Measurements from ENCODE around the gene FAM184B.
"Not testable (repeated sequence)": the region's sequence is repeated elsewhere in the genome, so short reads cannot be mapped to it uniquely, and the experiment has no call there.

FAM184B gene

DNA sequence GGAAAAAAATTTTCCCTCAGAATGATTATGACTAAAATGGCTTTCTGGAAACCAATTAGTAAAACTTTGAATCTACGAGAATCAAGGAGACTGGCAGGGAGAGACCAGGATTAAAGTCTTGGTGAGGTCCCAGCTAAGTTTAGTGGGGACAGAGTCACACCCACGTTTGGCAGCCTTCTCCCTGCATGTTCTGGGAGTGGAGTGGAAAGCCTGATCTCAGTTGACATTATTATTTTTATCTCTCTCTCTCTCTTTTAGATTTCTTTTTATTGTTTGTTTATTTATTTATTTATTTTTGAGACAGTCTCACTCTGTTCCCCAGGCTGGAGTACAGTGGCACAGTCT is 99.2 kb downstream of the FAM184B start:
- no peak for DNase-seq (ENCODE audit: low read depth in 2 of 2)

- DNase-seq (ENCODE audit: low read depth in 2 of 2), result no peak
These were observed 99.9 kb downstream of the FAM184B start for GRCh38 chr4:17681281-17682221.

DNA sequence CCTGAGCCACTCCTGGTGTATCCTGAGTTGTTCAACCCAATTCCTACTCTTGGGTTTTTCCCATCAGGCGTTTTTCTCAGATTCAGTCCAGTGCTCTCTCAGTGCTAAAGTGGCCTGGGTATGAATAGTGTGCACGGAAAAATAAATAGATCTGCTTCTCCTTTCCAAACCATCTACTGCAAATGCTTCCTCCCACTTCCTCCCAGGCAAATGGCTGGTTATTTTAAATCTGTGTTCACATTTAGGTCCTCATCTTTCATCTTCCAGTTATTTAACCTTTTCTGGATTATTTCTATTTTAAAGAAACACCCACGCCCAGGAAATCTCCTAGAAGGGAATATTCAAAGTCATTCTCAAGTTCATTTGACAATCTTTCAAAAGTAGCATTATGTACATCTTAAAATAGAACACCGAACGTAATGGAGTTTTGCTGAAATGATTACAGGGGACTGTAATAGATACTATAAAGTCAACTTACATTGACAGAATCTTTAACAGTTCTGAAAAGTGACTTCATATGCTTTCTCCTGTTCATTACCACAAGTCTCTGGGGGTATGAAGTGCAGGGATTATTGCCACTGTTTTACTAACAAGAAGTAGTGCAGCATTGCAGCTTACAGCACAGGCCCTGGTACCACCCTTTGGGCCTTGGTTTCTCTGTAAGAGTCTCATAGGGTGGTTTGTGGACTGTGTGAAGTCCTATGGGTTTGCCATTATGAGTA is 100.7 kb downstream of the FAM184B start:
- DNase-seq (ENCODE audit: low read depth in 2 of 2), result no peak

- DNase-seq (ENCODE audit: low read depth in 2 of 2), result no peak
These were observed 111.0 kb downstream of the FAM184B start for GRCh38 chr4:17670423-17670822.

DNA sequence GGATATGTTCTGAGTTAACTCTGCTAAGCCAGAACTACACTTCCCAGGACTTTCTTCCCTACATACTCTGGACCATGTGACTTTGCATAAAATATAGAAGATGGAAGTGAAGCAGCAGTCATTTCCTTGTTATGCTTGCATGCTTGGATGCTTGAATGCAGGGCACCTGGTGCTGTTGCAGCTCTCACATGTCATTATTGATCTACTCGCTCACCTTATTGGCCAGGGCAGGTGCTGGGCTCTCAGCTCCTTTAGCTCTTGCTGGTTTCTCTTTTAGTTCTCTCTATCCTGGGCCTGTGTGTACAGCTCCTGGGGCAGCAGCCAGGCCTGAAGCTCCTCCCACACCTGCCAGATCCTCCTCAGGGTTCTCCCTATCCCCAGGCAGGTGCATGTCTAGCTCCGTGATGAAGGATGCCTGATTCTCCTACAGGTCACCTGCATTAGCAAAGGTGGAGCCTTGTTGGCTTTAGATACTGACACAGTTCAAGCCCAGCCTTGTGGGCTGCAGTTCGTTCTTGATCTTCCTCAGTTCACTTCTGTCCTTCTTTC is 113.7 kb downstream of the FAM184B start:
- no peak for DNase-seq (ENCODE audit: low read depth in 2 of 2)

GRCh38 chr4:17667253-17667652 is 114.2 kb downstream of the FAM184B start:
- no peak for DNase-seq (ENCODE audit: low read depth in 2 of 2)

- DNase-seq (ENCODE audit: low read depth in 2 of 2), result no peak
These were observed 115.6 kb downstream of the FAM184B start for GRCh38 chr4:17665852-17666251.

DNA sequence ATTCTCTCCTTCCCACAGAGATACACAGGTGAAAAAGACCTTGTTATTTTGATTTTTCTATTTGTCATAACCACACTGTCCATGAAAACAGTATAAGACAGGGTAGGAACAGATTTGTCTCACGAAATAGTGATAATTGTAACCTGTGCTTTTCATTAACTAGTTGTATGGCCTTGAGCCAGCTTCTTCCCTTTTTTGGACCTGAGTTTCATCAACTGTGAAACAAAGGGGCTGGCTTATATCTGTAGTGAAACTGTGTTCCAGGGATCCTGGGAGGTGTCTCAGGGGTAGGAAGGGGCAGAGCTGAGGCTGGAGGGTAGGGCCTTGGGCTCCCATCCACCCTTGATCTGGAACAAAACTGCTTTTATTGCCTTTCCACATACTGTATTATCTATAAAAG is 116.1 kb downstream of the FAM184B start:
- no peak for DNase-seq (ENCODE audit: low read depth in 2 of 2)

DNA sequence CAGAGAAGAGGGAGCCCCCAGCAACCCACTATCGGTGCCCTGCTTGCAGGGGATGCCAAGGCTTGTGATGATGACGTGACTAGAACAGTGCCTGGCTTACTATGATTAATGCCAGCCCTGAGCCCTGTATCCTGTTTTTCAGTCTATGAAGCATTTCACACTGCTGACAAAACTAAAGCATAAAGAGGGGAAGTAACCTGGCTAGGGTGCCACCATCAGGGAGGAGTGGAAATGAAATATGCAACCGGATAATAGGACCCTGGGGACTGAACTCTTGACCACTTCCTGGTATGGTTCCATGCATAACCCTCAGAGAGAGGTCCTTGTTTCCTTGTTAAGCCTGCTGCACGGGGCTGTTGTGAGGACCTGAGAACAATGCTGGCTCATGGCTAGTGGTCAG is 116.7 kb downstream of the FAM184B start:
- no peak for DNase-seq (ENCODE audit: low read depth in 2 of 2)

DNA sequence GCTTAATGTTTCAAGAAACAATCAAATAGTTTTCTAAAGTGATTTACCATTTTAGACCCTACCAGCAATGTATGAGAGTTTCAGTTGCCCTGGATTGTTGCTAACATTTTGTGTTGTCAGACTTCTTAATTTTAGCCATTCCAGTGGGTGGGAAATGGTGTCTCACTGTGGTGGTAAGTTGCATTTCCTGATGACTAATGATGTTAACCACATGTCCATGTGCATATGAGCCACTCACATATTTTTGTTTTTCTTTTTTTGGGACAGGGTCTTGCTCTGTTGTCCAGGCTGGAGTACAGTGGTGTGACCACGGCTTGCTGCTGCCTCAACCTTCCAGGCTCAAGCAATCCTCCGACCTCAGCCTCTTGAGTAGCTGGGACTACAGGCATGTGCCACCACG is 118.7 kb downstream of the FAM184B start:
- no peak for DNase-seq (ENCODE audit: low read depth in 2 of 2)

DNA sequence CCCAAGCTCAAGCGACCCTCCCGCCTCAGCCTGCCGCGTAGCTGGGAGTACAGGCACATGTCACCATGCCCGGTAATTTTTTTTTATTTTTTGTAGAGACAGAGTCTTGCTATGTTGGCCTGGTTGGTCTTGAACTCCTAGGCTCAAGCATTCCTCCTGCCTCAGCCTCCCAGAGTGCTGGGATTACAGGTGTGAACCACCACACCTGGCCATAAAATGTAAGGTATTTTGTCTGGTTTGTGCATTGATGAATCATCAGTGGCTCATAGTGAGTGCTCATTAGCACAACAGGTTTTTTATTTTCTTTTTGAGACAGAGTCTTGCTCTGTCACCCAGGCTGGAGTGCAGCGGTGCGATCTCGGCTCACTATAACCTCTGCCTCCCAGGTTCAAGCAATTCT is 122.2 kb downstream of the FAM184B start:
- not testable (repeated sequence) for DNase-seq (ENCODE audit: low read depth in 2 of 2)

DNA sequence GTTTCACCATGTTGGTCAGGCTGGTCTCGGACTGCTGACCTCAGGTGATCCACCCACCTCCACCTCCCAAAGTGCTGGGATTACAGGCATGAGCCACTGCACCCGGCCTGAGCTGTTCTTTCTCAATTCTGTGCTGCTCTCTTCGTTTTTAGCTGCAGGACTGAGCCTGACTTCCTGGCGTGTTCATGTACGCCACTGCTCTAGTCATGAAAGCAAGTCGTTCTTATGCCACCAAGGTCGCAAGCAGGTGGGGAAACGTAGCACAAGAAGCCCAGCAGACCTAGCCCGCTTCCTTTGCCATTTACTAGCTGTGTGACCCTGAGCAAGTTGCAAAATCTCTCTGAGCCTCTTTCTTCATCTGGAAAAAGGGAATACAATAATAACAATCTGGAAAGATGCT is 123.6 kb downstream of the FAM184B start:
- DNase-seq (ENCODE audit: low read depth in 2 of 2), result no peak

DNA sequence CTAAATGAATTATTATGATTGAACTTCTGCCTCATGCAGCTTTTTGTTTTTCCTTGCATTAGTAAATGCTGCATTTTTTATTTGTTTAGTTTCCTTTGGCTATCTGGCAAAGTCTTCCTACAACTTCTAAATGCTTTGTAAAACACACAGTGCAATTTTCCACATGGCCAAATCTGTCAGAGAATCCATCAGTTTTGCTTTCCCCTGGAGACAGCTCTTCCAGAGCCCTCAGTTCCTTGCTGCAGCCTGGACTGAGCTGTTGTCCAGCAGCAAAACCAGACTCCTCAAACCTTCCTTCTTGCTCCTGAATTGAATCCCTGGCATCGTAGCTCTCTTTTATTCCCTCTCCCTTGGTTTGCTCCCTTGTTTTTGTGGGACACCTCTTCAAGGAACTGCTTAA is 124.3 kb downstream of the FAM184B start:
- no peak for DNase-seq (ENCODE audit: low read depth in 2 of 2)

DNA sequence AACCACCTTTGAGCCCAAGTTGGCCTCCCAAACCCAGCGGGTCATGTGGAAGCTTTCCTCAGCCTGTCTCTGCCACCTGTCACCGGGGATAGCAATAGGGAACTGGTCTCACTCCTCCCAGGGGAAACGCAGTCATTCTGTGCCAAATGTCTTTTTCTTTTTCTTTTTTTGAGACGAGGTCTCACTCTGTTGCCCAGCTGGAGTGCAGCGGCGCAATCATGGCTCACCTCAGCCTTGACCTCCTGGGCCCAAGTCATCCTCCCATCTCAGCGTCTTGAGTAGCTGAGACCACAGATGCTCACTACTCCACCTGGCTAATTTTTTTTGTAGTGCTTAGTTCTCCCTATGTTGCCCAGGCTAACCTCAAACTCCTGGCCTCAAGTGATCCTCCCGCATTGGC is 126.7 kb downstream of the FAM184B start:
- DNase-seq (ENCODE audit: low read depth in 2 of 2), result no peak

DNA sequence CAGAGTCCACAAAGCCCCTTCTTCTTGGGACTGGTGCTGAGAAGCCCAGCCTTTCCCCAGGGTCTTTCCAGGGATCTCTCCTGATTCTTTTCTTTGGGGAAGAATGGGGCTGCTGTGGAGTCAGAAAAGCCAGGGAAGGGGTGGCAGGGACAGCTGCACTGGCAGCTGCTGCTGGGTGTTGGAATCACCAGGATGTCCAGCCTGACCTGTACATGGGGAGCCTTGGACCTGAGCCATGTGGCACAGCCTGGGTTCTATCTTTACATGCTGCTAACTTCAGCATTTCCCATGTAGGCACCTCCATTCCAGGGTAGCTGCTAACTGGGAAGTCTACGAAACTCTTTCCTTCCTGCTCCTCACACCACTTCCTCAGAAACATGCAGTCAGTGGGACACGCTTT is 131.0 kb downstream of the FAM184B start:
- no peak for DNase-seq (ENCODE audit: low read depth in 2 of 2)

GRCh38 chr4:17647927-17648326 is 133.5 kb downstream of the FAM184B start:
- DNase-seq (ENCODE audit: low read depth in 2 of 2), result no peak

- DNase-seq (ENCODE audit: low read depth in 2 of 2), result no peak
These were observed 134.1 kb downstream of the FAM184B start for GRCh38 chr4:17647176-17647806.

DNA sequence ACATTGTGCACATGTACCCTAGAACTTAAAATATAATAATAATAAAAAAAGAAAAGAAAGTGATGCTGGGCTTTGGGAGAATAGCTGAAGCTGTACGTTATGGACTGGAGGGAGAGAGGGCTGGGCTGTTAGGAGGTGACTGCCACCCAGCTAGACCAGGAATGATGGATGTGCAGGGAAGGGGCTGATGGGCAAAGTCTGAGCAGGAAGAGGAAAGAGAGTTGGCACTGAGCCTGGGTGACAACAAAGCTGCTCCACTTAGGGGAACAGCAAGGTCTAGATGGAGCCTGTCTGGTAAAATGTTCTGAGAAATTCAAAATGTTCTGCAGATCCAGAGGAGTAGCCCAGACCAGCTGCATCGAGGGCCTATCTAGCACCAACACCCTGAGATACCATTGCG is 134.7 kb downstream of the FAM184B start:
- DNase-seq (ENCODE audit: low read depth in 2 of 2), result no peak

DNA sequence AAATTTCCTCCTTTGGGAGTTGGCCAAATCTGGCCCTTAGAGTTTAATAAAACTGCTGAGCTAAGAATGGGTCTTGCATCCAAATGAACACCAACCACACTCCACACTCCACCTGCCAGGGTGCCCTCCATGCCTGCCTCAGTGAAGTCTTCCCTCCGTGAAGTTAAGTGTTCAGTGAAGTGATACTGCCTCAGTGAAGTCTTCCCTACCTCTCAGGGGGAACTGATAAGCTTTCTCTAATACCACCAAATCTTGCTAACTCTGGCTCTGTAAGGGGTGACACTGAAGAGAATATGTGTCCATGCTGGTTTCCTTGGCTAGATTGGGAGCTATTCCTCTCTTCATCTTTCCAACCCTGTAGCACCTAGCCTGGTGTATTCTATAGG is 139.0 kb downstream of the FAM184B start:
- no peak for DNase-seq (ENCODE audit: low read depth in 2 of 2)

DNA sequence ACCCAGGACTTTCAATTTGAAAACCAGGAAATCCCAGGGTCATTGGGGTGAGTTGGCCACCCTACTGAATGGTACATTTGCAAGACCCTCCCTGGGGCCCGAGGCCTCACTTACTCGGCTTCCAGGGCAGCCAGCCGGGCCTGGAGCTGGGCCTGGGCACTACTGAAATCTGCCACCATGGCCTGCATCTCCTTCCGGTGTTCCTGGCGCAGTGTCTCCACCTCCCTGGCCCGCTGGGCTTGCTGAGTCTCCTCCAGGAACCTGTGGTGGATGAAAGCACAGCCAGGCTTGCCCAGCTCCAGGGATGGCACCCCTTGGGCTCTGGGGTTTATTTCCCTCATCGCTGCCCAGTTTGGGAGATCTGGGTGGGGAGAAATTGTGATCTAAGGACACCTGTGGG is 142.3 kb downstream of the FAM184B start:
- no peak for DNase-seq (ENCODE audit: low read depth in 2 of 2)

GRCh38 chr4:17636696-17637622 is 144.5 kb downstream of the FAM184B start:
- DNase-seq (ENCODE audit: low read depth in 2 of 2), result peak; percentile 17 to 63

All from stimulated activated CD4-positive, alpha-beta T cell treated with anti-CD3 and anti-CD28 coated beads, Interleukin-1b, Interleukin-23, amount 100 ng/mL, for 1 hour (primary cell).